Fibroblast of peridontal ligament (primary cell): Measurements from ENCODE around the gene SOX30.
"Not testable (repeated sequence)": the region's sequence is repeated elsewhere in the genome, so short reads cannot be mapped to it uniquely, and the experiment has no call there.

Experiments
- DNase-seq: peaks from one replicate; pipeline ENCODE4 v3.0.0-alpha.2; 2010; ENCODE audit errors: extremely low read depth

Gene SOX30

DNA sequence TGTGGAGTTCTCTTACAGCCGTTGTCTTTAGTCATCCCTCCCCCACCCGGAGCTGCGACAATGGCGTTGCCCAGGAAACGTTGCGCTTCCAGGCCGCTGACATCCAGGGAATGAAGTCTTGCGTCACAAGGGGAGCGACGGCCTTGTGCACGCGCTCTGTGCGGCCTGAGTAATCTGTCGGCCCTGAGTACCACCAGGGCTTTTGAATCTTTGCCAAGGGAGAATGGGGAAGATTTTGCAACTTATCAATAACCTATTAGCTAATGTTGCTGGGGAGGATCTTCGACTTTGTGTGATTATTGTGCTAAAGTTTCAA is at the start of gene SOX30:
Gene SOX30, minus strand, starts transcription at position 62 of the 316 bp plus-strand sequence. CDS start 360 bp downstream, outside the sequence.
- DNase-seq, result no peak

DNA sequence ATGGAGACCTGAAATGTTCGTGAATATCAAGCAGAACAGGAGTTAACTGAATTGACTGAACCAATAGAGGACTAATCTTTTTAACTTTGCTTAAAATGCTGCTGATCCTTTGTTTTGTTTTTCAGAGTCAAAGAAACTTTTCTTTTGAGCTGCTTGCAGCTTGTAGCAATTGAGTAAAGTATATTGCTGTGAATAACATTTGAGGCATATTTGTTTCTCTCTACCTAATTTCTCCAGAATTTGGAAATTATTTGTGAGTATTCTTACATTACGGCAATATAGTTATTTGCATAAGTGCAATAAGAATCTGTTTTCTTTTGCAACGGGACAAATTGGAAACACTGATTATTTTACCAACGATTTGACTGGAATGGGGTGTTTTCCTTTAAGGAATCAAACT is 46.4 kb upstream of the SOX30 start:
- DNase-seq, result not testable (repeated sequence)

DNA sequence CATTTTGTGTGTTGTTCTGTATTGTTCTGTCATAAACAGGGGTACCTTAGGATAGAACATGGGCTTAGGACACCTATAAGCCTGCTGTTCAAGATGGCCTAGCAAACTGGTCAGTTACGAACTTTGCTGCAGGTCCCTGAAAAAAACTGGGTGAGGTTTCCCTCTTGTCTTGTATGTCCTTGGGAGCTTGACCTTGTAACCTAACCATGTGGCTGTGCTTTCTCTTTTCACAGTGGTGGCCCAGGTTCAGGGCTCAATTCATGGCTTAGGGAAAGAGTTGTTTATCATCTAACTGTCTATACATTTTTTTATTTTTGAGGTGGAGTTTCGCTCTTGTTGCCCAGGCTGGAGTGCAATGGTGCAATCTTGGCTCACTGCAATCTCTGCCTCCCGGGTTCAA is 43.9 kb upstream of the SOX30 start:
- DNase-seq, result not testable (repeated sequence)

DNA sequence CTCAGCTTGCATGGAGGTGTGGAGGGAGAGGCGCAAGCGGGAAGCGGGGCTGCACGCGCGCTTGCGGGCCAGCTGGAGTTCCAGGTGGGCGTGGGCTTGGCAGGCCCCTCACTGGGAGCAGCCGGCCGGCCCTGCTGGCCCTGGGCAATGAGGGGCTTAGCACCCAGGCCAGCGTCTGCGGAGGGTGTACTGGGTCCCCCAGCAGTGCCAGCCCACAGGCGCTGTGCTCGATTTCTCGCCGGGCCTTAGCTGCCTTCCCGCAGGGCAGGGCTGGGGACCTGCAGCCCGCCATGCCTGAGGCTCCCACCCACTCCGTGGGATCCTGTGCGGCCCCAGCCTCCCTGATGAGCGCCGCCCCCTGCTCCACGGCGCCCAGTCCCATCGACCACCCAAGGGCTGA is 41.6 kb upstream of the SOX30 start:
- not testable (repeated sequence) for DNase-seq

DNA sequence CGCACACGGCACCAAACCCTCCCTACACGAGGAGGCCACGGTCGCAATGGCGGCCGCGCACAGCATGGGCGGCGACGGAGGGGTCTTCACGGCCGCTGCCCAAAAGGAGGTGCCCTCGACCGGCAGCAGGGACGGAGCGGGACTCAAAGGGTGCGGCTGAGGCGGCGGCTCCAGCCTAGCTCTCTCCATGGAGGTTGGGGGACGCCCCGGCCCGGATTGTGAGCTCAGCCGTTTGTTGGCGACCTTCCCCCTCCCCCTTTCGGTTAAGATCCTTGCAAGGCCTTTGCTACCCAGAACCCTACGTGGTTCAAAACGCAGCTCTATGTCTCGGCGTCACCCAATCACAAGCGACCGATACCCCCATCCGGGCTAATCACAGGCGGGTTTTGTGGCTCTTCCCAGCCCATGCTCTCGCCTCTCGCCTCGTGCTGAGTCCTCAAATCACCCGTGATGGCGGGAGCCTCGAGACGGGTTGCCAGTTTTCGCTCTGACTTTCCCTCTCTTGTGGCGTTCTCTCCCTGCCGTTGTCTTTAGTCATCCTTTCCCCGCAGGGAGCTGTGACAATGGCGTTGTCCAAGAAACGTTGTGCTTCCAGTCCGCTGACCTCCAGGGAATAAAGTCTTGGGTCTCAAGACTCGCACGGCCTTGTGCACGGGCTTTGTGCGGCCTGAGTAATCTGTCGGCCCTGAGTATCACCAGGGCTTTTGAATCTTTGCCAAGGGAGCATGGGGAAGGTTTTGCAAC is 38.6 kb upstream of the SOX30 start:
- DNase-seq, result no peak

DNA sequence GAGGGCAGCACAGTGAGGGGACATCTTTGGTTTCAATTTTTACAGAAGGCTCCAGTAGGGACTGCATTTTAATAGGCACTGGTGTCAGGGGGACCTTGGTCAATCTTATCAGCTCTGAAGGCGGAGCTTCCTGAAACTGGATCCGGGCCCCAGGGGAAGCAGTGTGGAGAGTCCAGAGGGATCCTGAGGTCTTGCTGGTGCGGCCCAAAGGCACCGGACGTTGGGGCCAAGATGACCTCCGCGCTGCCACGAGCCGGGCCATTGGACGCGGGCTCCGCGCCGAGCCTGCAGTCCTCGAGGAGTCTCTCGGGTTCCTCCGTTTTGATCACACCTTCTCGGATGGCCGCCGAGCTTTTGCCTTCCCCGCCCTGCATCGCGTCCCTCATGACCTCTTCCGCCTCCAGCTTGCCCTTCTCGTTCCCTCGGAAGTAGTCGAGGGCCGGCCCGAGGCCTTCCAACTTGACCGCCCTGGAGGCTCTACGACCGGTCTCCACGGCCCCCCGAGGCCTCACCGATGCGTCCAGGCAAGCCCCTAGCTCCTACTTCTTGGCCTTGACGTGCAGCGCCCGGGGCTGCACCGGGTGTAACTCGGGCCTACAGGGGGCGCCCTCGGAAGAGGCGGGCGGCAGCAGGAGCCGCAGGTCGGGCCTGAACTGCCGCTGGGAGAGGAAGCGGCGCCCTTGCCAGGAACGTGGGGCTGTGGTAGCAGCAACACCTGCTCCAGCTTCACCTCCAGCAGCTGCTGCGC is 37.9 kb upstream of the SOX30 start:
- no peak for DNase-seq

DNA sequence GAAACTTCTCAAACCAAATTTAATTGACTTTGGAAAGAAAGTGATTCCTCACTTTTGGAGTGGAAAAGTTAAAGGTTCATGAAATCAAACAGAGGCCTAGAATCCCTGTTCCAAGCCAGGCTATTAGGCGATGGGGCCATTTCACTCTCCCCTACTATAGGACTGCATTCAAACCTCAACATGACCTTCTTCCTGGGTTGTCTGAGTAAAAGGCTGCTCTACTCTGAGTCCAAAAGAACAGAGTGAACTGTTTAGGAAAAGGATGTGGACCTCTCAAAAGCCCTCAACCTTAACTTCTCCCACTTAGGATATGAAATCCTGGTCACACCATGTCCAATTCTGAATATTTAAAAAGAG is 34.9 kb upstream of the SOX30 start:
- DNase-seq, result no peak

DNA sequence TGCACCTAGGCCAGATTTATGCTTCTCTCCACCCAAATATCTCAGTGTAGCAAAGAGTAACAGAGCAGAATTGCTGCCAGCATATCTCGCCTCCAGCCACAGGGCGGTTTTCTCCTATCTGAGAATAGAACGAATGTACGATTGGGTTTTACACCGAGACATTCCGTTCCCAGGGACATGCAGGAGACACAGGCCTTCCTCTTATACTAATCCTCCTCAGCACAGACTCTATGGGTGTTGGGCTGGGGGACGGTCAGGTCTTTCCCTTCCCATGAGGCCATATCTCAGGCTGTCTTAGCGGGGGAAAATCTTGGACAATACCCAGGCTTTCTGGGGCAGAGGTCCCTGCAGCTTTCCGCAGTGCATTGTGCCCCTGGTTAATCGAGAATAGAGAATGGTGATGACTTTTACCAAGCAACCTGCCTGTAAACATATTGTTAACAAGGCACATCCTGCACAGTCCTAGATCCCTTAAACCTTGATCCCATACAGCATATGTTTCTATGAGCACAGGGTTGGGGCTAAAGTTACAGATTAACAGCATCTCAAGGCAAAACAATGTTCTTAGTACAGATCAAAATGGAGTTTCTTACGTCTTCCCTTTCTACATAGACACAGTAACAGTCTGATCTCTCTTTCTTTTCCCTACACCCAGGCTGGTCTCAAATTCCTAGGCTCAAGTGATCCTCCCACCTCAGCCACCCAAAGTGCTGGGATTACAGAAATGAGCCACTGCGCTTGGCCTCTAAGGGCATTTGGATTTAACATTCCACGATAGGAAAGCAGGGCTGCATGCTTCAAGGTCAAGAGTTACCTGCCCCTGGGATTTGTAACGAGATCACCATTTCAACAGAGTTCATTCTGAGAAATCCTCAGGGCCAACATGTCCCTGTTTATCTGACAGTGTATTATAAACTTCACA is 34.3 kb upstream of the SOX30 start:
- DNase-seq, result not testable (repeated sequence)

DNA sequence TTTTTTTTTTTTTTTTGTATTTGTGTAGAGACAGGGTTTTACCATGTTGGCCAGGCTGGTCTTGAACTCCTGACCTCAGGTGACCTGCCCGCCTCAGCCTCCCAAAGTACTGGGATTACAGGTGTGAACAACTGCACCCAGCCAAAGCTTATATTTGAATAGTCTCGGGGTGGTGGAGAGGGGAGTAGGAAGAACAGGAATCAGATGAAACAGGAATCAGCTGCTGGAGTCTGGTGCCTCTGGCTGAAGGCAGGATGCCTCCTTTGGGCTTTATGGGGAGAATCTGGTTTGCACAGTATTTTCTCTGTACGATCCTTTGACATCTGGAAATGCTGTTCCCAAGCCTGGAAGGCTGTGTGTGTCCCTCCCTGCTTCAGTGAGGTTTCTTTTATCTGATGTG is 30.0 kb upstream of the SOX30 start:
- no peak for DNase-seq

DNA sequence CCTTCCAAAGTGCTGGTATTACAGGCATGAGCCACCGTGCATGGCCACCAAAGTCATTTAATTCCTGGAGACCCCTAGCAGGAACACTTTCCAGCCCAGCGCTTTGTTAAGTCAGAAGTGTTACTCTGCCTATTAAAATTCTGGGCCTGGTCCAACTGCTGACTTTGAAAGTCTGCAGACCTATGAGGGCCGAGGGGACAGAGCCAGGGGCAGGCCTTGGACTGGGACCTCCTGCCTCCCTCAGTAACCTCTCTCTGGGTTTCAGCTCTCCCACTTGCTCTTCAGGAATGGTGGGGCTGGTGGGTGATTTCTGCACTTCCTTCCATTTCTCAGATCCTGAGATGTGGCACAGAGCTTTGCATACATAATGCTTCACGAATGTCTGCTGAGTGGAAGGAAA is 28.8 kb upstream of the SOX30 start:
- no peak for DNase-seq

DNA sequence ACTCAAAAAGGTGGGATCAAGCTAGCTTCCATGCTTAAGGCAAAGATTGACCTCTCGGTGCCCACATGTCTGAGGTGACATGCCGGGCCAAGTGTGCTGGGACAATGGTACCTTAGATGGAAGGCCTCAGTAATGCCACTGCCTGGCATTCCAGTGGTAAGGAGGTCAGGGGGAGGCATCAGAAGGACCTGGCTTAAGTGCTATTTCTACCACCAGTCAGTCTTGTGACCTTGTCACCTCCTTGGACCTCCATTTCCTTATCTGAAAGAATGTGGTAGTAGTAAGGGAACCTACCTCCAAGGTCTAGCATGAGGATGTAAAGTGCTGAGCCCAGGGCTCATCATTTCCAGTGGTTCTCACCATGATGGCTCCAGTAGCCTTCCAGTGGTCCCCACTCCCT is 28.0 kb upstream of the SOX30 start:
- DNase-seq, result no peak

DNA sequence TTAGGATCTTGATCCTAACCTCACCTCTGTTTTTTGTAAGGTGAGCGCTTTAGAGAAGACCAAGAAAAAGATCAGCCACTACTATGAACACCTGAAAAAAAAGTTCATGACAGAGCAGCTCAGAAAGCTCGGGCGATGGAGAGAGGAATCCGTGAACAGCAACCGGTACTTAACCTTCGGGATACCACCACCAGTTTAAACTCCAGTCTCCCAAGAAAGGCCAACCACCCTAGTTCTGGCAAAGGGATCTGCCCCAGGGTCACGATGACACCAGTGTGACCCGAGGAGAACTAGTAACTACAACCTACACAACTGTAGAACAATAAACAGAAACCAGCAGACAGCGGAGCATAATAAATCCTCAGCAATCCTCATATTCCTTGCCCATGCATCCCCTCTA is 27.6 kb upstream of the SOX30 start:
- DNase-seq, result no peak

DNA sequence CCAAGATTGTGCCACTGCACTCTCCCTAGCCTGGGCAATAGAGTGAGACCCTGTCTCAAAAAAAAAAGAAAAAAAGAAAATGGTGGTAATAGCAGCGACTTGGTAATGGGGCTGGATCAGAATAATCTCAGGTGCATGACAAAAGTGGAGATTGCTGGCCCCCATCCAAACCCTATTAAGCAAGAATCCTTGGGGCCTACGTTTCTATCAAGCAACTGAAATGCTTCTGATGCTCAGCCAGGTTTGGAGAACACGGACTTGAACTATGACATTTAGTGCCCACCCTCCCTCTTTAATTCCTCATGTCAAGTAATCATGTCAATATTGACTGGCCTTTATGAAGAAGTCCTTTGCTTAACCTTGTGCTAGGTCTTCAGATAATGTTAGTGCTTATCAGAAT is 25.7 kb upstream of the SOX30 start:
- DNase-seq, result no peak

DNA sequence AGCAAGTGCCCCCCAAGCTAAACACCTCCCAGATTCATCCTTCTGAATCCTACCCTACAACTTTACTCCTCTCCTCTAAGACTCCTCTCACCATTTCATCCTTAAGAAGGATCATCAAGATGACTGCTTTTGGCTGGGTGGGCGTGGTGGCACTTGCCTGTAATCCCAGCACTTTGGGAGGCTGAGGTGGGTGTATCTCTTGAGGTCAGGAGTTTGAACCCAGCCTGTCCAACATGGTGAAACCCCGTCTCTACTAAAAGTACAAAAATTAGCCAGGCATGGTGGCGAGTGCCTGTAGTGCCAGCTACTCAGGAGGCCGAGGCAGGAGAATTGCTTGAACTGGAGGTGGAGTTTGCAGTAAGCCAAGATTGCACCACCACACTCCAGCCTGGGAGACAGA is 22.1 kb upstream of the SOX30 start:
- not testable (repeated sequence) for DNase-seq

DNA sequence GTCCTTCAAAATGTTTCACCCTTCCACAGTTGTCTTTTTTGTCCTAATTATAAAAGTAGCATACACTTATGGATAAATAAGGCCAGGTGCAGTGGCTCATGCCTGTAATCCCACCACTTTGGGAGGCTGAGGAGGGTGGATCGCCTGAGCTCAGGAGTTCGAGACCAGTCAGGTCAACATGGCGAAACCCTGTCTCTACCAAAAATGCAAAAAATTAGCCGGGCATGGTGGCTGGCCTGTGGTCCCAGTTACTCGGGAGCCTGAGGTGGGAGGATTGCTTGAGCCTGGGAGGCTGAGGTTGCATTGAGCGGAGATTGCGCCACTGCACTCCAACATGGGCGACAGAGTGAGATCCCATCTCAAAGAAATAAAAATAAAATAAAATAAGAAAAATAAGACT is 20.7 kb upstream of the SOX30 start:
- no peak for DNase-seq

DNA sequence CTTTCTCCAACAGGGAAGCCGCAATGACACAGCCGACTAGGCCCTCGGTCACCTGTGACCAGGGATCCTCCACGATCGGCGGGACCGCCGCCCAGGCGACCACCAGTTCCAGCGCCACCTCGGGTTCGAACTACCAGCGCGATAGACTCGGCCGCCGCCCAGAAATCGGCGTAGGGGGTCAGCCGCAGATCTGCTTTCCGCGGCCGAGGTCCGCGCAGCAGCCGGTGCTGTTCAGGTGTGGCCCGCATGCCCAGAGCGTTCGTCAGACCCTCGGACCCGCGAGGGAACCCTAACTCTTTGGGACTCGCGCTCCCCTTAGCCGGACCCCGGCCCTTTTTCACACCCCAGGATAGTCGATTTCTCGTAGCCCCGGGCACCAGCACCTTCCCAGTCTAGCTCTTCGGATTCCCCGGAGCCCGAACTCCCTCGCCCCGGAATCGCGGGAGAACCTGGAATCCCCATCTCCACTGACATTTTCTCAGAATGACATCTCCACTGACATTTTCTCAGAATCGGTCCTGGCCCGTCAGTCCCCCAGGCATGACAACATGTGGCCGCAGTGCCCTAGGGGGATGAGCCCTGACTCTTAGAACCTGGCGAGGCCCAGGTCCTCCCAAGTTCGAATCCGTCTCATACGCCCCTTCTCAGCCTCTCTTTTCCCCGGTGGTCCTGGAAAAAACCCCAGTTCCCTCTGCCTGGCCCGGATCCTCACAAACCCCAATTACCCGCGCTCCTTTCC is 19.5 kb upstream of the SOX30 start:
- no peak for DNase-seq

DNA sequence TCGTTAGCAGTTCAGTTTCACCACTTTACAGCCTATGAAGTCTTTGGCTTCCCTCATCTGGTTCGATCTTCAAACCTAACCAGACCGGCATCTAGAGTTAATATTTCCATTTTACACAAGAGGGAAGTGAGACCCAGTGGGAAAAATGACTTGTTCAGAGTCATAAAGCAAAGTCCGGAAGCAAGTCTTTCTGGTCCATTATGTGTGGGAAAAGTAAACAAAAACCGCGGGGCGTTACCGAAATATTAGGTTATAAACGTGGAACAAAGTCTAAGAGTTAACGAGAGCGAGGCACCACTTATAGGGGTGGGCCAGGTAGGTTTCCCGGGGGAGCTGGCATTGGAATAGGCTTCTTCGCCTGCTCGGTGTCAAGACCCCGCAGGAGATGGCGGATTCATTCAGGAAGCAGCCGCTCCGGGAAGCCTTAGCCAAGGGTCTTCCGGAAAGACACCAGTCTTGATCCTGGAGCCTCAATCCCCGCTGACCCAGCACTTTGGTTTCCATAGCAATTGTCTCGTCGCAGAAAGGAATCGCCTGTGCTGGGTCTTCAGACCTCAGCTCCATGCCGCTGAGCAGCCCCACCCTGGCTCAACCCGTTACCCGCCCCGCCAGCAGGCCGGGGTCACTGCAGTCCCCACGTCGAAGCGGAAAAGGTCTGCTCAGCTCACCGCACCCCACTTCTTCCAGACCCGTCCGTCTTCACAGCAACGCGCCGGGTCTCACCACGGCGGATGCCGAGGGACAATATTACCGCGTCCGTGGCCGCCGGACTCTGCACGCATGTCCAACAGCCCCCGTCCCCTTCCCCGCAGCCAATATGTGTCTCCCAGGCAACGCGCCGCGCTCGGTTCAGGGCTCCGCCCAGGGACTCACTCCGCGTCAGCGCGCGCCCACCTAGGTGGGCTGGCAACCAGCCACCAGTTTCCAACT is 18.7 kb upstream of the SOX30 start, which contains the start of gene C5orf52:
Gene C5orf52, plus strand, starts transcription at position 872 of the 930 bp plus-strand sequence. CDS start 82 bp downstream, outside the sequence.
- peak; percentile 22 for DNase-seq

DNA sequence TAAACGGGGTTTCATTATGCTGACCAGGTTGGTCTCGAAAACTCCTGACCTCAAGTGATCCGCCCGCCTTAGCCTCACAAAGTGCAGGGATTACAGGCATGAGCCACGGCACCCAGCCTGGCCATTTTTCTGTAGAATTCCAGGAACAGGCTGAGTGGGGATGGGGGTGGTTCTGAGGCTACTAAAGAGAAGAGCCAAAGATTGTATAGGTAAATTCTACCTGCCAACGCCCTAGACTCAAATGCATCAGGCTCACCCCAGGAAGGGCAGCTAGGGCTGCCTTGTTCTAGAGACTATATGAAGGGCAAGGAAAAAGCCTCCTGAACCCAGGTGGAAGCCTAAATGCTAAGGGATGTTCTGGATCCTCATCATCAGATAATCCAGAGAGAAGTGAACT is 17.5 kb upstream of the SOX30 start:
- no peak for DNase-seq

DNA sequence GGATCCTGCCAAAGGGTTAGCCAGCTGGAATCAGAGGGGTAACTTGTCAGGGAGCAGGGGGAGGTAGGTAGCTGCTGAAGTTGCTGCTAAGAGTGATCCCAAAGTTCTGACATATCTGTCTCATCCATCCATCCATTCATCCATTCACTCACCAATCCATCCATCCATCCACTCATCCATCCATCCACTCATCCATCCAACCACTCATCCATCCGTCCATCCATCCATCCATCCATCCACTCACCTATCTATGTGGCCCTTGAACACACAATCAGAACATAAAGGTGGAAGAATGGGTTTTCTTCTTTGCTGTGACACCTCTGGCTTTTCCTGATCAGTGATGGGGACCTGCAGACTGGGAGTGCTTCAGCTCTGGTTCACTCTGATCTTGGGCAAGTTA is 16.1 kb upstream of the SOX30 start:
- DNase-seq, result no peak

DNA sequence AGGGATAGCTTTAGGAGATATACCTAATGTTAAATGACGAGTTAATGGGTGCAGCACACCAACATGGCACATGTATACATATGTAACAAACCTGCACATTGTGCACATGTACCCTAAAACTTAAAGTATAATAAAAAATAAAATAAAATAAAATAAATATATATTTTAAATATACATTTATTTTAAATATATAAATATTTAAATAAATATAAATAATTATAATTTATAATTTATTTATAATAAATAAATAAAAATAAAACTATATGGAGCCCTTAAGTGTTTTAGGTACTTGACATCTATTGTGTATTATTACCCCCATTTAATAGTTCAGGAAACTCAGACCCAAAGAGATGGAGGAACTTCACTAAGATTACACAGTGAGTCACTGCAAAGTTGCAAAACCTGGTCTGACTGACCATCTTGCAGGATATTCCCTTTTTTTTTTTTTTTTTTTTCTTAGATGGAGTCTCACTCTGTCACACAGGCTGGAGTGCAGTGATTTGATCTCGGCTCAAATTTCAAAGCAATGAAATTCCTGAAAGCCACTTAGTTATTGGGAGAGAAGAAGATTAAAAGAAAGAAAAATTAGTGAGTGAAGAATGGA is 13.3 kb upstream of the SOX30 start:
- DNase-seq, result peak; percentile 82
